UCSD-AML1 (cell line): Measurements from ENCODE around the gene SLC12A1.
"Not testable (repeated sequence)": the region's sequence is repeated elsewhere in the genome, so short reads cannot be mapped to it uniquely, and the experiment has no call there.

Experiments used
- DNase-seq: peaks from one replicate; lab custom pipeline; 2025; ENCODE audit not compliant: unreplicated experiment; lab: John Stamatoyannopoulos, UW

The SLC12A1 gene

DNA sequence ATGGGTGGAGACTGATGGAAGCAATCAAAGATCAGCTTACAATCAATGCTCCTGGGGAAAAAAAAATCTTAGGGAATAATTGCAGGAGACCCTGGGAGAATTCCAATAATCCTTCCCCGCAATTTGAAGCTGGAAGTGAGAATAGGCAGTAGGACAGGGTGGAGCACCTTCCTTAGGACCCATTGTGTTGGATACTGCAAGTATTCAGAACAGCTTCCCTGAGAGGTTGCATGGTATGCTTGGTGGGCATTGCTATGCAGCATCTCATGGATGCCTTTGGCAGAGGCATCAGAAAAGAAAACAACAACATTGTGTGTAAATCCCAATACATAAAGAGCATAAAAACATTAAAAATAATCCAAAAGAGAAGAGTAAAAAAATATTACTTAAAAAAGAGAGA is 100.5 kb downstream of the SLC12A1 start:
- DNase-seq: no peak

DNA sequence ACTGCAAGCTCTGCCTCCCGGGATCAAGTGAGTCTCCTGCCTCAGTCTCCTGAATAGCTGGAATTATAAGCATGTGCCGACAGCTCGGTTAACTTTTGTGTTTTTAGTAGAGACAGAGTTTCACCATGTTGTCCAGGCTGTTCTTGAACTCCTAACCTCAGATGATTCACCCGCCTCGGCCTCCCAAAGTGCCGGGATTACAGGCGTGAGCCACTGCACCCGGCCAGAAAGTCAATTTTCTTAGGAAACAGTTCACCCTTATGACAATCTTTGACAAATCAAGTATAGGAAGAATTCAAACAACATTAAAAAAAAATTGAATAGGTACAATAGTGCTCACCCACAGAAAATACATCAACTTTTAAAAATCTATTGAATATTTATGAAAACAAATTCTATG is 101.5 kb downstream of the SLC12A1 start:
- DNase-seq: no peak

DNA sequence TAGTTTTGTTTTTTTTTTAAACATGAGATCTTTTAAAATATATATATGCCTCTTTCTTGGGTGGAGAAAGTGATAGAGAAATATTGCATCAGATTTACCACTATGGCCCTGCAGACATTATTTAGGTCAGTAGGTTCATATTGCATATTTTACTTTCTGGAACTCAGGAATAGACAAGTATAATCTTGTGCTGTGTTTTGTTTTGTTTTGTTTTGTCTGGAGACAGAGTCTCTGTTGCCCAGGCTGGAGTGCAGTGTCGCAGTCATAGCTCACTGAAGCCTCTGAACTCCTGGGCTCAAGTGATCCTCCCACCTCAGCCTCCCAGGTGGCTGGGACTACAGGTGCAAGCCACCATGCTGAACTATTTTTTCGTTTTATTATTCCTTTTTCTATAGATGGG is 103.6 kb downstream of the SLC12A1 start:
- no peak for DNase-seq

DNA sequence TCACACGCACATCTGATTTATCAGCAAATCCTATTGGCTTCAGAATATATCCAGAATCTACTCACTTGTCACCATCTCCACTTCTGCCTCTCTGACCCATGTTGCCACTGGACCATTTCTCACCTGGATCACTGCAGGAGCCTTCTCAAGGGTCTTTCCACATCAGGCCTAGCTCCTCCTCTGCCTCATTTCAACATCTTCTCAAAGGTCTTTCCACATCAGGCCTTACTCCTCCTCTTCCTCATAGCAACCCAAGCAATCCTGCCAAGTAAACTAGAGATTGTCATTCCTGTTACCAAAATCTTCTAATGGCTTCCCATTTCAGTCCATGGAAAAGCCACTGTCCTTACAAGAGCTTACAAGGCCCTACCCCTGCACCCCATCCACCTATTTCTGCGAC is 107.1 kb downstream of the SLC12A1 start:
- DNase-seq: no peak

DNA sequence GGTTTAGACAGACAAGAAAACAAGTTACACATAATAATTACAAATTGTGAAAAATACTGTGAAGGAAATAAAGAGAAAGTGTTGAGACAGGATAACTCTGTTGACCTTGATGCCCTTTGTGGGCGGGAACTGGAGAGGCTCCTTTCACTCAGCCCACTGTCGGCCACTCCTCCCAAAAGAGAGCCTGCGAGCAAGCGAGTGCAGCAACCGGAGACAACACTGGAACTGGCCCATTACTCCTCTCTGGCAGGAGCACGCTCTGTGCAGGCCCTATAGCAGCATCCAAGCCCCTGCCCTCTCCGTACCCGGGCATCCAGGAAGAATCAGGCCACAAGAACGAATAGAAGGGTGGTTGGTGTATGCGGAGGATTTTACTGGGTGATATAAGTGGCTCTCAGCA is 108.9 kb downstream of the SLC12A1 start:
- DNase-seq: no peak

DNA sequence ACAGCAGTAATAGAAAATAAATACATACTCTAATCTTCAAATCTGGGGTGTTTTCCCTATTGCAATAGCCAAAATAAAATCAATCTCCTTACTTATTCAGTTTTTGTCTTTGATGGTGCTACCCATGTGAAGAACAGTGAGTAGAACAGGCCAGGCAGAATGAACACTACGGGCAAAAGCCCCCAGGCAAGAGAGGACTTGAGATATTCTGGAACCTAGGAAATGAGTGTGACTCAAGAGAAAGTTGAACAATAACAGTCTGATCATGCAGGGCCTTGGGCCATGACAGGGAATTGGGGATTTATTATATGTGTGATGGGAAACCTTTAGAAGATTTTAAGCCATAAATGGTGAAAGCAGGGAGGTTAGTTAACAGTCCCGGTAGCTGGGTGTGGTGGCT is 111.1 kb downstream of the SLC12A1 start:
- no peak for DNase-seq

DNA sequence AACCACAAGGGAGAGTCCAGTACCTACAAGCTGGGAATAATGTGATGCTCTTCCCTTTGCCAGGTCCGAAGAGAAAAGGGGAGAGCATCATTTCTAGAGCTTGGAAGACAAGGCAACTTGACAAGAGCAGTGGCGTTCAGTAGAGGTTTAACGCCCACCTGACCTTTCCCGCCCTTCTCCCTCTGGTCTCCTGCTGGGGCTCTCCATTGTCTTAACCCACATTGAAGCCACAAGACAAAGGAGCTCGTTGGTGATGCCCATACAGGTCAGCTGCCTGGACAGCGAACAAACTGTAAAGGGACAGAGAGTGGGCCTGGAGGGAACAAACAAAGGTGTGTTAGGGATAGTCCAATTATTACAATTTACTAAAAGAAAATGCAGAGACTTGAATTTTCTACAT is 112.0 kb downstream of the SLC12A1 start:
- DNase-seq: no peak

DNA sequence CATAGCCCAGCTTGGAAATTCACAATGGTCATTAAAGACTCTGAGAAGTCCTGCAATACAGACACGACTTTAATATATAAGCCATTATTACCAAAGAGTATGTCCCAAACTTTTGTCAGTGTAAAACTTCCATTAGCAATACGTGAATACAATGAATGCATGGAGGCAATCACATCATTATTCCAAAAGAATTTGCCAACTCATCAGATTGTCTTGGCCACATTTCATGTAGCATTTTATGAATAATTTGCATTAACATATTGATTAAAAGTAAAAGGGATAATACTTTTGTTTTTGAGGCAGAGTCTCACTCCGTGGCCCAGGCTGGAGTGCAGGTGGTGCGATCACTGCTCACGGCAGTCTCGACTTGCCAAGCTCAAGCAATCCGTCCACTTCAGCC is 117.2 kb downstream of the SLC12A1 start:
- DNase-seq: no peak

DNA sequence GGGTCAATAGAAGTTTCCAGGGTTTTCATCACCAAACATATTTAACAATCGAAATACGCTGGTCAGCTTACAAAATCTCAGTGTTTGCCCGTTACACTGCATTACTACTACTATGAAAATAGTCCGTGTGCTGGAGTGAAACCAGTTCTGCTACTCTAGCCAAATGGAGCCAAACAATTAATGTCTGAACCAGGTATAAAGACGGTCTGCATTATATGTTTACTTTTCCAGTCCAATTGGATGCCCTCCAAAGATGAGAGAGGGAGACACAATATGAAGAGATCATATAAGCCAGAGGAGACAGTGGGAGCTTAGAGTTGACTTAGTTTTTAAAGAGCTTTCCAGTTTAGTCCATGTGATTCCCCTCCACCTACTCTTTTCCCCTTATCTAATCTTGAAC is 118.8 kb downstream of the SLC12A1 start:
- DNase-seq: no peak

DNA sequence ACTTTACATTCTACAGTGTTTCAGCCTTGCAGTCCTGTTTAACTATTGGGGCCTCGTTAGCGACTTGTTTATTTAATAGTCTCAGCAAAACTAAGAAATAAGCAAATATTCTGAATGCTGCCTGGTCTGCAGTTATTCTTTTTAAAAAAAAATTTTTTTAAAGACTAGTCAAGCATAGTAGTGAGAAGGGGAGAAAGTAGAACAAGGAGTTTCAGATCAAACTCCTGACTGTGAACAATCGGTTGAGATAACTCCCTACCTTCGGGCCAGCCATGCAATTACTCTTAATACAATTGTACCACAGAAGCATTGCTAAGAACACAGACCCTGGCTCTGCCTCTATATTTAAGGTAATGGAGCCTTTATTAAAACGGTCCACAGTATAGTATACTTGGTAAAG is 119.3 kb downstream of the SLC12A1 start:
- DNase-seq: no peak

DNA sequence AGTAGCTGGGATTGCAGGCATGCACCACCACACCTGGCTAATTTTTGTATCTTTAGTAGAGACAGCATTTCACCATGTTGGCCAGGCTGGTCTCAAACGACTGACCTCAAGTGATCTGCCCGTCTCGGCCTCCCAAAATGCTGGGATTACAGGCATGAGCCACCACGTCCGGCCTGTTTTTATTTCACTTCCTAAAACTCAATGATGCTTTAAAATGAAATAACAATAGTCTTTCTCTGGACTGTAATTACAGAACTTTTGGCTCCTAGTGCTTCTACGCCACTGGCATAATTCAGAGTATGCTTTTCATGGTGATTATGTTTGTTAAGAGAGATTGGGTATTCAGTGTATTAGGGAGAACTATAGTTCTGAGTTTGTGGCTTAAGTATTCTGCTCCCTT is 120.1 kb downstream of the SLC12A1 start:
- DNase-seq: not testable (repeated sequence)

DNA sequence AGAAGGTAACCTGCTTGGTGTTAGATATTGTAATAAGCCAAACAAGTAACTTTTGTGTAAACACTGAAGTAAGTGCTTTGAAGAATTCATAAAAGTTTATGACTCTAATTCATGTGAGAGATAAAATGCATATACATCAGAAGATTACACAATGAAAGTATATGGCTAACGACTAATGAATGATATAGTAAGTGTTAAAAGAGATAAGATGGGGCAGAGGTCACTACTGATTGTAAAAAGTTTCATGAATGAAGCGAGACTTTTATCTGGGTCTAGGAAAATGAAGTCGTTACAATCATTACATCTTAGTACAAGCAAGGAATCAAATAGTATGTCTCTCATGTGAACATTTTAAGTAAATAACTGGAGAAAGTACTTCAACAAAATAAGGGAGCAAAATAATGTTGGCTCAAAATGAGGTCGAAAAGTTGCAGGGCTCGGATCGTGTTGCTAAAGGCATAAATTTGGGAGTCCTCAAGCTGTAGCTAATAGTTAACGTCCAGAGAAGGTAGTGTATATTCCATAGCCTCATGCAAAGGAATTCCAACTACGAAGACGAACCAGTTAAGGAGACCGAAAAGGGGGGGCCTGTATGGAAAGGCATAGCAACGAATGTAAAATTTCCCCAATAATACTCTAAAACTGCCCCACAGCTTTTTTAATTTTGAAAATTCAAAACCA is 124.1 kb downstream of the SLC12A1 start:
- no peak for DNase-seq

DNA sequence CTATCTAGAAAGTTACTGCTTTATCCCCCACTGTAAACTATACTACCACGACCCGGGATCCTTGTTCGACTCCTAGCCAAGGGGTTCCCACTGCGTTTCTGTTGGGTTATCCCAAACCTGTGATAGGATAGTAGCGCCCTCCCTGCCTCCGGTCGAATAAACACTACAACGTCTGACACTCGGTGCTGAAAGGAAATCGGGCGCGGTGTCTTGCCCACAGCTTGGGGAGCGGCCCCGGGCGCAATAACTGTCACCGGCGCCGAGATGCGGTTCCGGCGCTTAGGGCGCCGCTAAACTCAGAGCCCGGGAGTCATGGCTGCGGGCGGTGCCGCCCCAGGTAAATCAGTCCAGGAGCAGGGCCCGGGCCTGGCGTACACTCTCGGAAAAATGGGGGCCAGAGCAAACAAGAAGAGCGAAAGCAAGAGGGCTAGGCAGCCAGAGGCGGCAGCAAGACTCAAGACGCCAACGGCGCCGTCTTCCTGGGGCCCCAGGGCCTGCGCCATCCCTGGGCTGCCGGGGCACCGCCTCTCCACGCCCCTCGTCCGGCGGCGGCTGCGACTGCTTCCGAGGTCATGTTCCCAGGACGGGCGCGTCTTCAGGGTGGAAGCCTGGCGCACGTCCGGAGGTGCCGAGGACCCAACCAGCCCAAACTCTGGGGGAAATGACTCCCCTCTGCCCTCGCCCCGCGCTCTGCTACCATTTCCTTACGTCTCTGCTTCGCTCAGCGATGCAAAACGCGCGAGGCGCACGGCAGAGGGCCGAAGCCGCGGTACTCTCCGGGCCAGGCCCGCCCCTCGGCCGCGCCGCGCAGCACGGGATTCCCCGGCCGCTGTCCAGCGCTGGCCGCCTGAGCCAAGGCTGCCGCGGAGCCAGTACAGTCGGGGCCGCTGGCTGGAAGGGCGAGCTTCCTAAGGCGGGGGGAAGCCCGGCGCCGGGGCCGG is 125.0 kb downstream of the SLC12A1 start, which contains the start of gene DUT:
Gene DUT, plus strand, starts transcription at position 575 of the 941 bp plus-strand sequence. Its CDS starts 87 bp downstream, at position 662.
- DNase-seq: peak; percentile 87

DNA sequence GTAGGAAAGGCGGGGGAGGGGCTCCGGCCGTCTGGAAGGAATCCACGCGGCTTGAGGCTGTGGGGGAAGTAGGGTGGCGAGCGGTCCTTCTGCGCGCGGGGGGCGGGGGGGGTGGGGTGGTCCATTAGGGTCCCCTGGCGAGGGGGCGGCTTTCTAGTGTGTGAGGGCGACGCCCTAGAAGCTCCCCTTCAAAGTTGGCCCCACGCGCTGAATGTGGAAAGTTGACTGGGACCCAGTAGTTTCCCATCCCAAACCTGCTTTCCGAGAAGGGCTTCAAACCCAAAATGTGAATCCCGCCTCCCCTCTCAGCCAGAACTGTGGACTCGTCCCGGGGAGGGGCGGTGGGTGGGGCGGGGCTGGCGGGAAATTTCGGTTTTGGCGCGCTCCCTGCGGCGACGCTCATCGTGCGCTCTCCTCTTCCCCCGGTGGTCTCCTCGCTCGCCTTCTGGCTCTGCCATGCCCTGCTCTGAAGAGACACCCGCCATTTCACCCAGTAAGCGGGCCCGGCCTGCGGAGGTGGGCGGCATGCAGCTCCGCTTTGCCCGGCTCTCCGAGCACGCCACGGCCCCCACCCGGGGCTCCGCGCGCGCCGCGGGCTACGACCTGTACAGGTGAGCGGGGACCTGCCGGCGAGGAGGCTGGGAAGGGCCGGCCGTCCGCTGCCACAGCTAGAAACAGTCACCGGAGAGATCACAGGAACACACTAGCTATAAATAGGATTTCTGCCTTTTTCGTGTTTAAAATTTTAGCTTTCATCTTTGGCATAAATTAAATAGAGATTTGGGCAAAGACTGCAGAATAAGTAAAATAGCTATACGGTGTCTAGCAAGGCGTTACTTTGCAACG is 125.9 kb downstream of the SLC12A1 start:
- DNase-seq: peak; percentile 86

DNA sequence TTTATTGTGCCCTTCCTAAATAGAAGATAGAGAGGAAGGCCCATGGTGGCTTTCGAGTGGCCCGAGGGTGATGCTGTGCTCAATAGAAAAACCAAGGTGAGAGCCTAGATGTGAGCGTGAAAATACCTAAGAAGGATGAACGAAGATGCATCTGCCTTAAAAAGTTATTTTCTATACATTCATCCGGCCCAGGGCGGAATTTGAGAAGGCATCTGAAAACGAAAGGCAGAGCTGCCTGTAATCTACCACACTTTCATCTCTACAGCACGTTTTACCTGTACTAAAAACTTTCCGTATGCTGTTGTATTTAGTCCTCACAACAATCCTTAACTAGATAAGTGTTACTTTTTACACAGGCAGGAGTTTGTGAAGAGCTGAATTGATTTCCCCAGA is 126.5 kb downstream of the SLC12A1 start:
- DNase-seq: no peak

DNA sequence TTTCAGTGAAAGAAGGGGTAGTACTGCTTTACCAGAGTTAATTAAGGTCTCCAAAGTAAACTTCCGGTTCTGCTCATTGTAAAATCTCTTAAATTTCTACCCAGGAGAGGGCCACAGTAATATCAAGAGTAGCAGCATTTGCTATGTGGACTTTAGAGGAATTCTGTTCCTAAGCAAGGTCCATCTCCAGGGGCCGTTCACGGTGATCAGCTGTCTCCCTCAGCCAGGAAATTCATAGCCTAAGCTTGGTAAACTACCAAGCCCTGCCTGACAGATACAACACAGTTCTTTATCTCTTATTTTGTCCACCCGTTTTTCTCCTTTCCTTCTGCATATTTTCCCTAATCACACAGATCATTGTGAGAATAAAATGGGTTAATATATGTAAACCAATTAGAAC is 127.4 kb downstream of the SLC12A1 start:
- no peak for DNase-seq

DNA sequence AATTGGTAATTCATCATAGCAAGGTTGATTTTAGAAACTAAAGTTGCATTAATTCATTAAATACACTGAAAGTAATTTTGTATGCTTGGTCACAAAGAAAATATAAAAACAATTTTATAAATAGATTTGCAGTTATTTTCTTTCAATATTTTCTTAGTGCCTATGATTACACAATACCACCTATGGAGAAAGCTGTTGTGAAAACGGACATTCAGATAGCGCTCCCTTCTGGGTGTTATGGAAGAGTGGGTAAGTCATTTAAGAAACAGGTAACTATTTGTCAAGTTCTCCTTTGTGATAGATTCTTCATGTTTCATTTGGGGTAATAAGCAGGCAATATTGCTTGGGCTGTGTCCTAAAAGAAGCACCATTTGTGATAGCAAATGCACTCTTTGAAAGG is 128.2 kb downstream of the SLC12A1 start:
- no peak for DNase-seq

DNA sequence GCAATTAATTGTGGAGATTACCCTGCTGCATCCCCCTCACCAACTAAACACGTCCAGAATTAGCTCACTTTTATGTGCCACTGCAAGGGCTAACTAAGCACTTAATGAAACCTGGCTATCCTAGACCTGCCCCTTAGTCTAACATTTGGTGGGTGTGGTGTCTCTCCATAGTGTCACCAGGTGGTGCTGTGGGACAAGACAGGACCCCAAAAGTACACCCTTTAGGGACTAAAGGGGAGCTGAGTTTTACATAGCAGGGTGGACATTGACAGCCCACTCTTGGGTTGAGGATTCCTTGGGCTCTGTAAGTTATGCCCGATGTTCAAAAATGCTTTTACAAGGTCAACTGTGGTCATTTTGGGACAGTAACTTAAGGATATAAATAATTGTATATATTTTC is 130.8 kb downstream of the SLC12A1 start:
- no peak for DNase-seq

DNA sequence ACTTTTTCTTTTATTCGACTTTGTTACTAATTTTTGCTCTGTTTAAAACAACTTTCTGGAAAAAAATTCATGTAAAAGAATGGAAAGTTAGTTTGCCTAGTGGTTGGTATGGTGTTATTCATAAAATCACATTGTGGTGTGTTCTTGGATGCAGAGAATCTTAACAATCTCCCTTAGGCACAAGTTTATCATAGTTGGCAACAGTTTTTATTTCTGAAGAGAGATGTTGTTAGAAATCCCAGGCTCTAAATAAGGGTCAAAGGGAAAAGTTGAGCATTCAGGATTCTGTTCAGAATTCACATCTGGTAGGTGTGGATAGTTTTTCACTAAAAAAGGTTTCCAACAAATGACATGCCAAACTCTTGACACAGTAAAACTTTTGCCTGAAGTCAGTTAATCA is 131.5 kb downstream of the SLC12A1 start:
- no peak for DNase-seq

DNA sequence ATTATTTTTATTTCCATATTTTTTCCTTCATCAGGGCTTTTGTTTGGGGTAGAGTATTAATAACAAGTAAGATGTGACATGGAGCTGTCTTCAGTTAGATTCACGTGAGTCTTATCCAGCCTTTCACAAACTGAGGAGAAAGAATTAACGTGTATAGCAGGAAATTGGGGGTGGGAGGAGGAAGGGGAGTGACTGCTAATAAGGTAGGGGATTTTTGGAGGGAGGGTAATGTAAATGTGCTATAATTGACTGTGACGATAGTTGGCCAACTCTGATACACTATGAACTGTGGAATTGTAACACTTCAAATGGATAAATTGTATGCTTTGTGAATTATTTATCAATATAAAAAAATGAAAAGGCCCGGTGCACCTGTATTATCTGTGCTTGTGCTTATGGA is 134.0 kb downstream of the SLC12A1 start:
- DNase-seq: no peak

DNA sequence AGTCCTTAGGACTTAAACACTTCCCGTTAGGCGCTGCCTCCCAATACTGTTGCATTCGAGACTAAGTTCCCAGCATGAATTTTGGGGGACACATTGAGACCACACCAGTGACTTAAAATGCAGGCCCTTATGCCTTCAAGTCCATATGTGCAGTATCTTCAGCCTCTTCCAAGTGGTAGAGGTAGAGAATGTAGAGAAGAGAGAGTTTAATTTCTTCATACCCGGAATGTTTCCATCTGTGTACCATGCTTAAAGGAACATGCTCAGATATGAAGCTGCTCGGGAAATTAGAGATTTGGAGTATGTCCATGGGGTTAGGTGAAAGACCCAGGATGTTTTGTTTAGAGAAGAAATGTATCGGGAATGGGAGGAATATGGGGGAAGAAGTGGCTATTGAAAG is 137.8 kb downstream of the SLC12A1 start:
- no peak for DNase-seq
